ENCODE results near the gene TRIAP1.

Gene TRIAP1

DNA sequence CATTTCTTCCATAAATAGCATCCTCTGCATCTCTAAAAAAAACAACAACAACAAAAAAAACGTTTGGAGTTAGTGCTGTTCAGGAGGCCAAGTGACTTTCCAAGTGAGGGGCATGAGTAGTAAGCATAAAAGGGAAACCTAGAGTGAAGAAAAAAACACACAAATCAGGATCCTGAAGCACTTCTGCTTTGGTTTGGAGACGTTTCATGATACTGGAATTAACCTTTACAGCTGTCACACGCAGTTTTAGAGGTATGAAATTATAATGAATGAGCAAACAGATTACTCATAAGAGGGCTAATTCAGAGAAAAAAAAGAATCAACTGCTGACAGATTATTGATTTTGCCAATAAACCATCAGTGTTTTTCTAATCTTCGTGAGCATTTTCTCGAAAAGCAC is 19.6 kb upstream of the TRIAP1 start:
- Histone ChIP-seq H3K27me3 (ENCODE audit: insufficient read depth, low read length) (no peaks in the 10 kb centered on the region), H3K9me3 (ENCODE audit: low read length) (no peaks in the 10 kb centered on the region), H3K9me2 (ENCODE audit: low read depth, low read length) (no peaks in the 10 kb centered on the region), H3K4me3 (ENCODE audit: low read depth, low read length, poor library complexity, severe bottlenecking) (no peak overlapping the region), H3K79me2 (ENCODE audit: insufficient read depth, low read length) (peaks cover 42% of the 10 kb centered on the region), H3K27ac (ENCODE audit: low read depth, low read length, poor library complexity, severe bottlenecking) (no peak overlapping the region), H3K9ac (ENCODE audit: low read length) (no peak overlapping the region), H4K20me1 (ENCODE audit: insufficient read depth, low read length) (0 out of 2 replicates have a peak, but pooled peaks cover 3% of the 10 kb centered on the region), H3K4me2 (ENCODE audit: low read length) (no peak overlapping the region; the same call in 1 of the 2 replicates), H2AFZ (ENCODE audit: low read length) (no peak overlapping the region), H3K4me1 (ENCODE audit: insufficient read depth, low read length, severe bottlenecking) (peaks cover 30% of the 10 kb centered on the region), H3F3A (ENCODE audit: insufficient read depth, low read length) (no peaks in the 10 kb centered on the region), H3K36me3 (ENCODE audit: insufficient read depth, low read length) (peaks cover 70% of the 10 kb centered on the region)
- TF ChIP-seq, protein P1, sequence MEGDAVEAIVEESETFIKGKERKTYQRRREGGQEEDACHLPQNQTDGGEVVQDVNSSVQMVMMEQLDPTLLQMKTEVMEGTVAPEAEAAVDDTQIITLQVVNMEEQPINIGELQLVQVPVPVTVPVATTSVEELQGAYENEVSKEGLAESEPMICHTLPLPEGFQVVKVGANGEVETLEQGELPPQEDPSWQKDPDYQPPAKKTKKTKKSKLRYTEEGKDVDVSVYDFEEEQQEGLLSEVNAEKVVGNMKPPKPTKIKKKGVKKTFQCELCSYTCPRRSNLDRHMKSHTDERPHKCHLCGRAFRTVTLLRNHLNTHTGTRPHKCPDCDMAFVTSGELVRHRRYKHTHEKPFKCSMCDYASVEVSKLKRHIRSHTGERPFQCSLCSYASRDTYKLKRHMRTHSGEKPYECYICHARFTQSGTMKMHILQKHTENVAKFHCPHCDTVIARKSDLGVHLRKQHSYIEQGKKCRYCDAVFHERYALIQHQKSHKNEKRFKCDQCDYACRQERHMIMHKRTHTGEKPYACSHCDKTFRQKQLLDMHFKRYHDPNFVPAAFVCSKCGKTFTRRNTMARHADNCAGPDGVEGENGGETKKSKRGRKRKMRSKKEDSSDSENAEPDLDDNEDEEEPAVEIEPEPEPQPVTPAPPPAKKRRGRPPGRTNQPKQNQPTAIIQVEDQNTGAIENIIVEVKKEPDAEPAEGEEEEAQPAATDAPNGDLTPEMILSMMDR (IDR thresholded peaks at IDR 0.05; ENCODE audit: low read length): no peak
- no peak for TF ChIP-seq EZH2 (IDR thresholded peaks at IDR 0.05; ENCODE audit: borderline replicate concordance, low read length)

DNA sequence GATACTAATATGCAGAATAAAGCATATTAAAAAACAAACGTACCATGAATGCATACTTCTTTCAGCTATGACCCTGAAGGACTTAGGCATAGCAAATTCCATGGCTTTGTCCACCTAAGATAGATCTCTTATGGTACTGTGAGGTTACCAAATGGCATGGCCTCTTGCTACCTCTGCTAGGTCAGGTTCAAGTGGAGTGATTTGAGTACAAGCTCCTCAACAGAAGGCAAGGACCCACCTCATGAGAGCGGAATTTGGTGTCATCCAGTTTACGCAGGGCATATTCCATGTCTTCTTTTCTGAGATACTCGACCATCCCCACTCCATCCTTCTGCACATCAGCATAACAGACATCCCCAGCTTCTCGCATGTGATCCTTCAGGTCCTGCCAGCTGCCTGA is 17.5 kb upstream of the TRIAP1 start:
- no peaks in the 10 kb centered on the region for H3K9me3 ChIP-seq (ENCODE audit: low read length)
- no peak overlapping the region for H3K27ac ChIP-seq (ENCODE audit: low read depth, low read length, poor library complexity, severe bottlenecking)
- H3K4me3 ChIP-seq (ENCODE audit: low read depth, low read length, poor library complexity, severe bottlenecking): no peak overlapping the region
- peaks cover 90% of the 10 kb centered on the region for H3K36me3 ChIP-seq (ENCODE audit: insufficient read depth, low read length)
- no peaks in the 10 kb centered on the region for H3F3A ChIP-seq (ENCODE audit: insufficient read depth, low read length)
- H4K20me1 ChIP-seq (ENCODE audit: insufficient read depth, low read length): 0 out of 2 replicates have a peak, but pooled peaks cover 3% of the 10 kb centered on the region
- no peaks in the 10 kb centered on the region for H3K27me3 ChIP-seq (ENCODE audit: insufficient read depth, low read length)
- peaks cover 38% of the 10 kb centered on the region for H3K79me2 ChIP-seq (ENCODE audit: insufficient read depth, low read length)
- TF ChIP-seq, protein P1 (IDR thresholded peaks at IDR 0.05; ENCODE audit: low read length): no peak
- TF ChIP-seq EZH2 (IDR thresholded peaks at IDR 0.05; ENCODE audit: borderline replicate concordance, low read length): no peak
- H3K9ac ChIP-seq (ENCODE audit: low read length): no peak overlapping the region
- H3K4me1 ChIP-seq (ENCODE audit: insufficient read depth, low read length, severe bottlenecking): peaks cover 23% of the 10 kb centered on the region
- H2AFZ ChIP-seq (ENCODE audit: low read length): no peak overlapping the region
- H3K4me2 ChIP-seq (ENCODE audit: low read length): no peak overlapping the region
- H3K9me2 ChIP-seq (ENCODE audit: low read depth, low read length): no peaks in the 10 kb centered on the region

DNA sequence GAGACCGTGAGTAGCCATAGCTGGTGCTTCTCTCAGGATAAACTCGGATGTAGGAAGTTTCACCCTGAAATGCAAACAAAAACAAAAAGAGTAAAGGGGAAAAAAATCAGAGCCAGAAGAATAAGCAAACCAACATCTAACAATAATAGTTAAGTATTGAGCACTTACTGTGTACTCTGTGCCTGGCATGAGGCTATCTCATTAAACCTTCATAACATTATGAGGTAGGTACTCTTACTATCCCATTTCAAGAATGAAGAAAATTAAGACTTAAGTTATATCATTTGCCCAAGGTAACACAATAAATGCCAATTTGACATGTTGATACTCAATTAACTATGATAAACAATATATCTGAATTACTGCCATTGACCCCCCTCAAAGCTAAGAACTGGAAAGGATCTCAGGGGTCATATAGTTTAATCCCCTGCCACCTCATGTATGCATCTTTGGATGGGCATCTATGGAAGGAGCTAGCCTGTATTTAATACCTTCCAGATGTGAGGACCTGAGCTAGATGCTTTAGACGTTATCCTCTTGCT is 16.0 kb upstream of the TRIAP1 start:
- Histone ChIP-seq H3K4me3 (ENCODE audit: low read depth, low read length, poor library complexity, severe bottlenecking) (no peak overlapping the region), H4K20me1 (ENCODE audit: insufficient read depth, low read length) (0 out of 2 replicates have a peak, but pooled peaks cover 3% of the 10 kb centered on the region), H3K79me2 (ENCODE audit: insufficient read depth, low read length) (peaks cover 23% of the 10 kb centered on the region), H3F3A (ENCODE audit: insufficient read depth, low read length) (no peaks in the 10 kb centered on the region), H3K4me2 (ENCODE audit: low read length) (no peak overlapping the region), H3K27me3 (ENCODE audit: insufficient read depth, low read length) (no peaks in the 10 kb centered on the region), H3K9me2 (ENCODE audit: low read depth, low read length) (no peaks in the 10 kb centered on the region), H3K9ac (ENCODE audit: low read length) (no peak overlapping the region), H2AFZ (ENCODE audit: low read length) (no peak overlapping the region), H3K27ac (ENCODE audit: low read depth, low read length, poor library complexity, severe bottlenecking) (no peak overlapping the region), H3K9me3 (ENCODE audit: low read length) (no peaks in the 10 kb centered on the region), H3K36me3 (ENCODE audit: insufficient read depth, low read length) (peaks cover 97% of the 10 kb centered on the region), H3K4me1 (ENCODE audit: insufficient read depth, low read length, severe bottlenecking) (peaks cover 12% of the 10 kb centered on the region)
- no peak for TF ChIP-seq EZH2 (IDR thresholded peaks at IDR 0.05; ENCODE audit: borderline replicate concordance, low read length)
- TF ChIP-seq, protein P1 (IDR thresholded peaks at IDR 0.05; ENCODE audit: low read length): no peak

Data from OCI-LY1 (cell line).